GM19099 (cell line): Measurements from ENCODE around the gene CCDC70.

ENCODE experiments used
- POLR2A ChIP-seq: IDR thresholded peaks from 3 replicates; pipeline ENCODE4 v1.6.1; 2011; ENCODE audit warnings: low read depth; ENCODE audit not compliant: insufficient read length; ENCODE audit errors: extremely low read depth

The CCDC70 gene

DNA sequence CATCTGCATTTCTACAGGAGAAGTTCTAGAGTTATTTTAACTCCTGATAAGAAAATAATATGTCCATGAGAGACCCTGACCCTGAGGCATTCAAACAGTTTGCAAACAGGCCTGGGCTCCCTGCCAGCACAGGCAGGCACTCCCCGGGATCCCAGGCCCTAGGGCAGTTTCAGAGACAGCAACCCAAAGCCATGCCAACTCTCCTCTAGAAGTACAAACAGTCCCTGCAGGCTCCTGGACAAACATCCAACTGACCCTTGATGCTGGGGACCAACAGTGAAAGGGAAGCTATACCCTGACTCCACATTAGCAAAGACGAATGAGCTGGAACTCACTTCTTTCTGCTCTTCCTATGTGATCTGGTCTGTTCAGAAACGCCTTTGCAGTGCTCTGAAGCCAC, 44.8 kb downstream of the CCDC70 start:
- TF ChIP-seq POLR2A, result no peak

DNA sequence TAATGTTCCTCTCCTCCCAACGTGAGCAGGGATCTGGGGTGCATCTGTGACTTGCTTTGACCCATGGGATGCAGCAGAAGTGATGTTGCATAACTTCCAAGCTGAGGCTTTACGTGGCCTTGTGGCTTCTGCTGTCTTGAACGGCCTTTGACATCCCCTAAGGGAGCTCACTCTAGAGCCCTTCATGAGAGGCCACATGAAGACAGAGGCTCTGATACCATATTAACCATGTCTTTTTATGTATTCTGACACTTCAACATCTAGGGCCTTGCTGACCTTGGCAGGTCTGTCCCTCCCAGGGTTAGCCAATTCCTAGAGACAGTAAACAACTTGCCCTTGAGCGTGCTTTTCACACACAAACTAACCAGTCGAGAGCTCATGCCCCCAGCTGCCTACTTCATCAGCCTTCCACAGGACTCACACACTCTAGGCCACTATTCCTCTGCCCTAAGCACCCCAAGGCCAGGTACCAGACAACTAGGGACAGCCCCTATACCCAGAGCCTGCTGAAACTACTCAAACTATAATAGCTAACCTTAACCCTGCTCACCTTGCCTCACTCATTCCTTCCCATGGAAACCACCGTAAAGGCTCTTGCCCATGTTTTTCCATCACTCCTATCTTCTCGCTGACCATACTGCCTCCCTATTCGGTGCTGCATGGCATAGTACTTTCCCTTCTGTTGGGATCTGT, 45.4 kb downstream of the CCDC70 start:
- no peak for TF ChIP-seq POLR2A

DNA sequence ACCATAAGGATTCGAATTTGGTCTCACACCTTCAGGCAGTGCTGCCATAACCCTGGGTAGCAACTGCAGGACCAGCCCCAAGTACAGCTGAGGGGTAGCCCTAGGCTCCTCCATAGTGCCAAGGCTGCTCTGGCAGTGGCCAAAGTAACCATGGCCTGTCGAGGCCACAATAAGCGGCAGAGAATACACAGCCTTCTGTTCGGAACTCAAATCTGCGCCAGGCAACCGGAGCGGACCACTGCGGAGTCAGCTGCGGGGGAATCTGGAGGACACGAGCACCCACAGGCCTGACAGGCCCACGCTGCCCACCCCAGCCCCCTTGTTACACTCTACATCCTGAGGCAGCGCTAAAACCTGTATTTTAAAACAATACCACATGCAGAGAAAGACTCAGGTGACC, 48.7 kb downstream of the CCDC70 start:
- no peak for TF ChIP-seq POLR2A

DNA sequence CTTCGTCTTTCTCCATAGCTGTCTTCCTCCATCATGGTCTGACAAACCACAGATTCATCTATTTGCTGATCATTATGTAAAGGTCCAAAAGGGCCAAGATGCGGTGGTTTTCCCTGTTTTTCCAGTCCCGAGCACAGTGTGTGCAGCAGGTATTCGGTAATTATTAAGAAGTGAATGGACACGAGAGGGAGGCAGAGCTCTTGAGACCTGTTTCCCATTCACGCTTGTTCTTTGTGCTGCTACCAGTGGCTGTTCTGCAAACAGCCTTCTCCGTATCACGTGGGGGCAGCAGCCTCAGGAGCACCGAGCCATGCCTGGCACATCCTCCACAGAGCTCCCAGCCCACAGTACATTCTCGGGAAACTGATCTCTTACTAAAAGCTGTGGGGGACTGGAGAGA, 50.3 kb downstream of the CCDC70 start:
- no peak for TF ChIP-seq POLR2A

DNA sequence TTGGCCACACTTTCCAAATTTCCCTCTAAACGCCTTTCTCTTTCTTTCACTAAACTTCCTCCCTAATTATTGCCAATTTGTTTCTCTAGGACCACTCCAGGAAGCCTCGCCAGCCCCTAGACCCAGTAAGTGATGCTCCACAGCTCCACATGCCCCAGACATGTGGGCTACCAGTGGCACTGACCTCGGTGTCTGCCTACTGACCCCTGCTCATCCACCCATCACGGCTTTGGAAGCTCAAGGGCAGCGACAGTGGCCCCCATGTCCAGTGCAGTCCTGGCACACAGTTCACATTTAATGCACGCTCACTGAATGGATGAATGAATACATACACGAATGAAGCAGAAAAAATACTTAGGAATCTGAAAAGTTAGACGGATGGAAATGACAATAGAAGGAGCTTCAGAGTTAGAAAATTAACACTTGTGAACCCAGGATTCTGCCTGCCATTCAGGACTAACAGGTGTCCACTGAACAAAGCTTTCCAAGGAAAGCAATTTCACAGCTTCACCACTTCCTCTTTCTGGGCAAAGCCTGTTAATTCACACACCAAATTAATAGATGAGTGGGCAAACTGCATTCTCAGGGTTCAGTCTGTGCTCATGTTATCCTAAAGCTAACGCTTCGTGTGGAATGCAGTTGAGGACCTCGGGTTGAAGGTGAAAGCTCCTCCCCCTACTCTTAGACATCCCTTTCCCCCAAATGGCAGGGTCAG, 50.9 kb downstream of the CCDC70 start:
- no peak for TF ChIP-seq POLR2A

DNA sequence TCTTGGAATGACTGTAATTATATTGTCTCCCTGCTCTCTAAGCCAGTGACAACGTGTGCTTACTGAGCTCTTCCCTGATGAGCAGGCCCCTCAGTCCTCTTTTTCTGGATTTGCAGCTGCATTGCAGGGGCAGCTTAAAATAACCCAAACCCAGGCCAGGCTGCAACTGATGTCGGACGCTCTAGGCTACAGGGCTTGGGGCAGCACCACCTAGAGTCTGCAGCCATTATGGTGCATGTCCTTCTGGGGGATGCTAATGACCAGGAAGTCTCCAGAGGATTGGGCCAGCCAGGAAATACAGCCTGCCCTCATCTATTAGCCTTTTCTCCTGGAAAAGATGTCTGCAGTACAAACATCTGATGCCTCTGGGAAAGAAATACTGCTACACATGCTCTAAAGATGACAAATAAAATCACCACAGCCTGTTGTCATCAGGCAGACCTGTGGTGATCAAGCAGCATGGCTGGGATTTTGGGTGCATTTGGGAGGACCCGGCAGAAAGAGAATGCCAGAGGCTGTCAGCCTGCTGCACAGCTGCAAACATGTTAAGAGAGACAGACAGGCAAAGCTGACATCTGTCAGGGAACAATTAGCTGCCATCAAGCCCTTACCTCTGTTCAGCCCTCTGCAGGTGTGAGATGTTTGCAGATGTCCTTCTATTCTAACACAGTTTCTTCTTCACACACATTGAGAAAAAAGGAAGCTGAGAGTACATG, 51.8 kb downstream of the CCDC70 start:
- no peak for TF ChIP-seq POLR2A

DNA sequence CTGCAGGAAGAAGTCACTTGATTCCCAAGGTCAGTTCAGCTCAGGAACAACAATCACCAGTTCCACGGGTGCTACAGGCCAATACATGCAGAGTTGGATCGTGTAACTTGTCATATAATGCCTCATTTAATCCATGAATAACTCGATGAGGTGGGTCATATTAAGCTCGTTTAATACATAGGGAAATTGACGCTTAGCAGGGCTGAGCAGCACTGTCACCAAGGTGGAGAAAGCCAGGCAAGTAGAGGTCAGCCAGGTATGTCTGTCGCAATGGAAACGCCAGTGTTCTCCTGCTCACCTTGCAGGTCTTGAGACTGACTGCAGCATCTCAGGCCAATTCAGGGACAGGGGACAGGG, 52.3 kb downstream of the CCDC70 start:
- TF ChIP-seq POLR2A, result no peak
